Measurements from ENCODE around the gene C1QTNF1.
A peak's percentile ranks its signal among the peaks of the same experiment; 100 is the strongest.
"Not testable (repeated sequence)": the region's sequence is repeated elsewhere in the genome, so short reads cannot be mapped to it uniquely, and the experiment has no call there.

The C1QTNF1 gene

DNA sequence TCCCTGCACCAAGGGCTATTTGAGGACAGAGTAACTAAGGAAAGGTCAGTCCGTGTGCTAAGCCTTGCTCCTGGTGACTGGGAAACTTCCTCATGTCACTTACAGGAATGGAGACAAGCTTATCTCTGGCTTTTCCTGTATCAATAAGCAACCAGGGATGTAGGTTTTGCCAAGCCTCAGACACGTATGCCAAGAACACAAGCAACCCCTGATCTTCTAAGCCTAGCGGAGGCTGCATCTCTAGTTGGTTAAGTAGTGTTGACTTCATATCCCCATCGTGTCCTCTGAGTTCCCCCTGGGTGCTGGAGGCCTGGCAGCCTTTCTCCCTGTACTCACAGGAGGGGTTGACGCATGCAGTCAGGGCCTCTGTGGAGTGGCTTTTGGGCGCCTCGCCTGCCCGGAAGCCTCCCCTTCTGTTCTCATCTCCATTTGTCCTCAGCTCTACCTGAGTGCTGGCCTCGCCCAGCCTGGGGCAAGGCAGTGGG lies 1.4 kb upstream of the C1QTNF1 start:
- no peak for DNase-seq (ENCODE audit: low read depth, low spot score)

DNA sequence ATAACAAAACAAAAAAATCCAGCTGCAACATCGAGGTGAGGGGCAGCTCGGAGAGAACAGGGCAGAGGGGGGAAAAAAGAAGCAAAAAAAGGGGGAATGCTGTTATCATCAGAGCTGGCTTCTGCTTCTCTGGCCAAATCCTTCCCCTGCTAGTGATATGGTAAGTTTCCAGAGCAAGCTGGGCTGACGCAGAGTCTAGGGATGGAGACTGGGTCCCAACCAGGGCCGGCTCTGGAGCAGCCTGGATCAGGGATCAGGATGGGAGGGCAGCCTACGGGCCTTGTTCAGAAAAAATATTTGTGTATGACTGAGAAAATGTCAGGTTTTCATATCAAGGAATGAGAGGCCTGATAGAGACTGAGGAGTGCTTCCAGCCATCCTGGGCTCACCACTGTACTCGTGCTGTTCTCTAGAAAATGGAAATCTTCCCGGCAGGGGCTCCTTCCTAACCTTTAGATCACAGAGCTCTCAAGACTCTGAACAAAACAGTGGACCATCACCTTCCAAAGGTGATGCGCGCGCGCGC lies 726 bp upstream of the C1QTNF1 start:
- DNase-seq (ENCODE audit: low read depth, low spot score) = no peak

DNA sequence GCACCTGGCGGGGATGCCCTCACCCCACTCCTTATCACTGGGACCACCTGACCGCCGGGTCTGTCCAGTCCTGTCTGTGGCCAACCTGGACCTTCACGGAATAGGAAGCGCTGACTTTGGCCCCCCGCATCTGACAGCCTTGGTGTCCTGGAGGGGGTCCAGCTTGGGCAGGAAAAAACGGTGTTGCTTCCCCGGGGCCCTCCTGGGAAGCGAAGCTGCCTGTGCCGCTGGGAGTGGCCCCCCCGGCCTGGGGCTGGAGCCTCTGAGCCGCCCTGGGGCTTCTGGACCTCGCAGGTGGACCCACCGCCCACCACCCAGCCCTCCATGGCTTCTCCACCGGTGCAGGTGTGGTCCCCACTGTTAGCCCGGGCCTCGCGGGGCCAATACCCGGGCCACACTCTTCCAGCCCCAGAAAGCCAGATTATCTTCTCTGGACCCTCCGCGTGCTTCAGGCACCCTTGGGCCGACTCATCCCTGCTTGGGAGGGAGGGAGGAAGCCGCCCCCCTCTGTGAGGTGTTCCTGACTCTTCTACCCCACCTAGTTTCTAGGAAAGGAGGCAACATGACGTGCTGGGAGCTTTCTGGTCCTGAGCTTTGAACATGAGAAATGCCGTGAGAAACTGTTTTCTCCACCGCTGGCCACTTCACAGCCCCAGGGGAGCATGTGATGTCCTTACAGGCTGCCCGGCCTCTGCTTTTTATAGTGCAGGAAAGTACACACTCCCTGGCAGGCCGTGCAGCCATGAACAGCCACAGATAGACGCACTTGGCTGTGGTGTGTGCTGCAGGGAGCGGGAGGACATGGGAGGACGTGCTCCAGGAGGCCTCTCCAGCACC lies 1.1 kb downstream of the C1QTNF1 start:
- no peak for DNase-seq (ENCODE audit: low read depth, low spot score)

DNA sequence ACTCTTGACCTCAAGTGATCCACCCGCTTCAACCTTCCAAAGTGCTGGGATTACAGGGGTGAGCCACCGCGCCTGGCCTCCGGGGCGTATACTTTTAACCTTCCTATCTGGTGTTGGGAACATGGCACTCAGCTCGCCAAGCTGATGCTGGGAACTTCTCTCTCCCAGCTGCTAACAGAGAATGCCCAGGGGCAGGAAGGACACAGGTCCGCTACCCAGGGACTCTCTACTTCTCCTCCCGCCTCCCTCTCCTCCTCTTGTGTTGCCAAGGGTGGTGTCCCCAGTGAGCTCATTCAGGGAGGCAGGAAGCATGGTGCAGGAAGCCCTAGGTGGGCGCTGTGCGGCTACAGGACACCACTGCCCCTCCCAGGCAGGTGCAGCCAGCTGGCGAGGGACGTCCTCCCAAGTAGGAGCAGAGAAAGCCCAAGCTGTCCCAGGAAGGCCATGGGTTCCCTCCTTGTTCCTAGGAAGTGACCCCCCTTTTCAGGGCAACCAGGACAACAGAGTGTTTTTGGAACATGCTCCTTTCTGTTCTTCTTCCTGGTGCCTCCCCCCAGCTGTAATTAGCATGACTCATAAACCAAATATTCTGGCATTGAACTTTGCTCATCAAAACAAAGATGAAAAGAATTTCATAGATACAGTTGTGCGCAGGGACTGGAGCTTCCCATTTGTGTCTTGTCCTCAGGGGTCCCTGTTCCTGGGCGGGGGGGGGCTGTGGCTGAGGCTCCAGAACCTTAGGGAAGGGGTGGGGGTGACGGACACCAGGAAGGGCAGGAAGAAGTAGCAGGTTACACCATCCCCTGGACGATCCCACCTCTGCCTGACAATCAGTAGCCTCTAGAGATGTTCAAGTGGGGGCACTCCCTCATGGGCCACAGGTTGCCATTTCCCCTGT lies 2.7 kb downstream of the C1QTNF1 start:
- DNase-seq (ENCODE audit: low read depth, low spot score) = no peak

DNA sequence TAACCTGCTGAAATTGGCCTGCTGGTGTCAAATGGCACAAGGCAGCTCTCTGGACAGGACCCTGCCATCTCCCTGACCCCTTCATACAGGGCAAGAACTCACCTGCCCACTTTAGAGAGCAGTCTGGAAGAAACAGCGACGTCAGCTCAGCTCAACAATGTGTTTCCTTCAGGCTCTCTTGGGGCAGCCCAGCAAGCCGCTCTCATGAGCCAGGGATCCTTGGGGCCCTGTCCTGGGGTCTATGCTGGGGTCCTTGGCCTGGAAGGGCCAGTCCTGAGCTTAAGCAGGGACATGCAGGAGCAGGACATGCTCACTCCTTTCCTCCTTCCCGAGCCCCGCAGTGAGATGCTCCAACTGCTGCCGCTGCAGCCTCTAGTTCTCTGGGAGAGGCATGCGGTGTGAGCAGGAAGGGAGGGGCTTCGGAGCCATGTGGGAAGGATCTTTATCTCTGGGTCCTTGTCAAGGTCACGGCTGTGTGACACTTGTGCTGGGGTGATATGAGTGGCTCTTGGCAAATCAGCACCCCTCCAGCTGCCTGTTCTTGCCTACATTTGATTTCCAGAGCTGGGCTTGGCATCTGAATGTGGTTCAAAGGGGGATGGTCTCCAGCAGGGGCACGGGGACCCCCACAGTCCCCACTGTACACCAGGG lies 3.4 kb downstream of the C1QTNF1 start:
- DNase-seq (ENCODE audit: low read depth, low spot score) = no peak

DNA sequence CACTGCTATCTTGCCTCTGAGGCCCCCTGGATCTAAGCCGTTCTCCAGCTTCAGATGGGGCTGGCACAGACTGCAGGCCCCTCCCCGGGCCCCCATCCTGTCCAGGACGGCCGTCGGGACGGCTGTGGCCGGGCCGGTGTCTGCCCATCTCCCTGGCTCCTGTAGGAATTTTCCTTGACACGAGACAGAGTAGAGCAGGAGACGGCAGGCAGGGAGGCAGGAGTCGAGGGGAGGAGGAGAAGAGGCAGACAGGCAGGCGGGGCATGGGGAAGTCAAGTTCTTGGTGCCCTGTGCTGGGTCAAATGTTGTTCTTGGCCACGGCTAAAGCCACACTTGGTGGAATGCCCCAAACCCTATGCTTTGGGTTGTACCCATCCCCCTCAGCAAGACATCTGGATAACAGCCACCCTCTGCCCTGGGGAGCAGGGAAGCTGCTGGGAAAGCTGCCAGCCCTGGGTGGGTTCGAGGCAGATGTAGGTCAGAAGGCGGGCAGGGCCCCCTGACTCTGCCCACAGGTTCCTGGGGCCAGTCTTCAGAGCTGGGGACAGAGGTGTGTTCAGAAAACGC lies 4.0 kb downstream of the C1QTNF1 start:
- DNase-seq (ENCODE audit: low read depth, low spot score) = no peak

DNA sequence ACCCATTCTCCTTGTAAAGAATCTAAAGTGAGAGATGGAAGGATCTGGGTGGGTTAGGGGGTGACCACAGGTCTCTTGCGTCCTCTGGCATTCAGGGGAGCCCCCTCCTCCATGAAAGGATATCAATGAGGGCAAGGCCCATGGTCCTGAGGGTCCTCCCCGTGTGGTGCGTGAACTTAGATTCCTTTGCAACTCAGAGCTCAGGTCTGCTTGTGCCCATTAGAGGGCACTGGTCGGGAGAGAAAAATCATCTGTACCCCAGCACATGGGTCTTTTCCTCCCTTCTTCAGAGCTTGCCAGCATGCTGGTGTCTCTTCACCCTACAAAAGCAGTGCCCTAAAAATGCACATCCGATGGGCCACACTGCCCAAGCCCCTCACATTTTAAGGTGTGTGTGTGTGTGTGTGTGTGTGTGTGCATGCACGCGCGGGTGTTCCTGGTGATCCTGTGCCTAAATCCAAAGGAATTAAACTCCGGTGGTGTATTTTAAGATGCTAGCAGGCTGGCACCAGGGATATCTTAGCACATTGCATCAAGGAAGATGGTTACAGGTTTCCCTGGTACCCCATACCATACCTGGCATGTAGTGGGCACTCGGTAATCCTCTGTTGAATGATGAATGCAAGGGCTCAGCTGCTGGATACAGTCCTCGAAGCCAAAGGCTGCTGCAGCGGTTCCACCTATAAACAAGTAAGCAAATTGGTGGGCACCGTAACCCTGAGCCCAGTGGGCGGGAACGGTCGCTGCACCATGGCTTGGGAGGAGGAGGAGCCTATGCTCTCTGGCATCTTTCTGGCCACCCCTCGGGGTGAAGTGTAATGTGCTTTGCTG lies 4.7 kb downstream of the C1QTNF1 start:
- DNase-seq (ENCODE audit: low read depth, low spot score) = no peak

DNA sequence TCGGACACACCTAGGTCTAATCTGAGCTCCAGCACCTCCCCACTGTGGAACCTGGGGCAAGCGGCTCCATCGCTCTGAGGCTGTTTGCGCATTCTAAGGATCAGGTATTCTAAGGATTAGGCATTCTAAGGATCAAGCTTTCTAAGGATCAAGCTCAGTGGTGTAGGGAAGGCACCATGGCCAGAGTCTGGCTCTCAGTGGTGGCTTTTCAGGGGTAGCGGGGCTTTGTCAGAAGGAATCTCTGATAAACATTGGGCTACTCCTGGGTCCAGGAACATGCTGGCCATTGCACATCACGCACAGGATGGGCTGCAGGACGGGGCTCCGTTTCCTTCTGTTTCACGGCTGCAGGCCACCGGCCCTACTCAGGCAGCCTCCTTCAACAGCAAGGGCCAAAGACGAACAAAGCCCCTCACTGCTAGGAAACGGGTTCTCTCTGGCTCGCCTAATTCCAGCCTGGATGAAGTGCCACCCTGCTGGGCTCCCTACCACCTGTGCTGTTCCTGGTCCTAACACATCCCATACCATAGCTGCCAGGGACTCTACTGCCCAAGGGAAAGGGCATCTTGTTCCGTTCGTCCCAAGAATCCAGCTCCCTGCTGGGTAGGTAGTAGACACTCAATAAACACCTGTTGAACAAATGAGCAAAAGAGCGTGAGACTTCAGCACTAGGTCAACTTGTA lies 5.5 kb downstream of the C1QTNF1 start:
- DNase-seq (ENCODE audit: low read depth, low spot score) = no peak

DNA sequence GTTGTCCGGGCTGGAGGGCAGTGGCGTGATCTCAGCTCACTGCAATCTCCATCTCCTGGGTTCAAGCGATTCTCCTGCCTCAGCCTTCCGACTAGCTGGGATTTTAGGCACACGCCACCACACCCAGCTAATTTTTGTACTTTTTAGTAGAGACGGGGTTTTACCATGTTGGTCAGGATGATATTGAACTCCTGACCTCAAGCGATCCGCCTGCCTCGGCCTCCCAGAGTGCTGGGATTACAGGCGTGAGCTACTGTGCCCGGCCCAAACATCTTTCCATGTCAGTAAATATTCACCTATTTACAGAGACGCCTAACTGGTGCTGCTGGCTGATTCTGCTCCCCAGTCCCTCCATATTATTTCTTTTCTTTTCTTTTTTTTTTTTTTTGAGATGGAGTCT lies 6.7 kb downstream of the C1QTNF1 start:
- DNase-seq (ENCODE audit: low read depth, low spot score) = not testable (repeated sequence)

DNA sequence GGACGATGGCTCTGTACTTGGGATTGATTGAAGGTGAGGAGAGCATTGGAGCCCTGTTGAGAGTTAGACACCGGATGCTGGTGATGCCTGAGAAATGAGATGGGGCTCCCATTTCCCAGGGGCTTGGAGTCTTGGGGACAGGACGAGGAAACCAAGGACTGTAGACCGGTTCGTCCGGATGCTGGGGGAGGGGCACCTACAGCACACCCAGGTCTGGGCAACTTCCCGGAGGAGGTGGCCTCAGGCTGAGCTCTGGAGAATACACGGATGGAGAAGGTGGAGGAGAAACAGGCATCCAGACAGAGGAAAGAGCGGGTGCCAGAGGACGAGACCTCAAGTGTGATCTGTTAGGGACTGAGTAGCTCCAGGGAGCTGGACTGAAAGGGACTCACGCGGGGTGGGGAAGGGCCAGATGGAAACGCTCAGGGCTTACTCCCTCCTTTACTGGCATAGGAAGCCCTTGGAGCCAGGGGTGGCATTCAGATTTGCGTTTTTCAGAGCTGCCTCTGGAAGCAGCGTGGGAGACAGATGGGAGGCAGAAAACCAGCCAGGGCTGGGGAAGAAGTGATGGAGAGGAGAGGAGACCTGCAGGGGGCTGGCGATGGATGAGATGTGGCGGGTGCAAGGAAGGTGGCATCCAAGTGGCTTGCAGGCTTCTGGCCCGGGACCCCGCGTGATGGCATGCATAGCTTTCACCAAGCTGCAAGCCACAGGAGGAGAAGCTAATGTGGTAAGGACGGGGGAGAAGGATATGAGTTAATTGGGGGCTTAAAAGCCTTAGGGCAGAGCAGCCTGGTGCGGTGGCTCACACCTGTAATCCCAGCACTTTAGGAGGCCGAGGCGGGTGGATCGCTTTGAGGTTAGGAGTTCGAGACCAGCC lies 8.3 kb downstream of the C1QTNF1 start:
- no peak for DNase-seq (ENCODE audit: low read depth, low spot score)

DNA sequence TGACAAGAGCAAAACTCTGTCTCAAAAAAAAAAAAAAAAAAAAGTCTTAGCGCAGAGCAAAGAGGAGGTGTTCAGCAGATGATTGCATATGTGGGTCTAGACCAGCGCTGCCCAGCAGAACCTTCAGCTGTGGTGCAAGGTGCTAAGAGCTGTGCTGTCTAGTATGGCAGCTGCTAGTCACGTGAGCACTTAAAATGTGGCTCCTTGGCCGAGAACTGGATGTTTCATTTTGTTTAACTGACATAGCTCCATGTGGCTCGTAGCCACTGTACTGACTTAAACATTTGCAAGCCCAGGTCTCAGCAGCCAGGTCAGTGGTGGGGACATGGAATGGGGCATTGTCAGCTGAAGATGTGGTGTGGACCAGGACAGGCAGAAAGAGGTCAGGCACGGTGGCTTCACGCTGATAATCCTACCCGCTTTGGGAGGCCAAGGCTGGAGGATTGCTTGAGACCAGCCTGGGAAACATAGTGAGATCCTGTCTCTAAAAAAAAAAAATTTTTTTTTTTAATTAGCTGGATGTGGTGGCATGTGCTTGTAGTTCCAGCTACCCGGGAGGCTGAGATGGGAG lies 9.2 kb downstream of the C1QTNF1 start:
- DNase-seq (ENCODE audit: low read depth, low spot score) = no peak

DNA sequence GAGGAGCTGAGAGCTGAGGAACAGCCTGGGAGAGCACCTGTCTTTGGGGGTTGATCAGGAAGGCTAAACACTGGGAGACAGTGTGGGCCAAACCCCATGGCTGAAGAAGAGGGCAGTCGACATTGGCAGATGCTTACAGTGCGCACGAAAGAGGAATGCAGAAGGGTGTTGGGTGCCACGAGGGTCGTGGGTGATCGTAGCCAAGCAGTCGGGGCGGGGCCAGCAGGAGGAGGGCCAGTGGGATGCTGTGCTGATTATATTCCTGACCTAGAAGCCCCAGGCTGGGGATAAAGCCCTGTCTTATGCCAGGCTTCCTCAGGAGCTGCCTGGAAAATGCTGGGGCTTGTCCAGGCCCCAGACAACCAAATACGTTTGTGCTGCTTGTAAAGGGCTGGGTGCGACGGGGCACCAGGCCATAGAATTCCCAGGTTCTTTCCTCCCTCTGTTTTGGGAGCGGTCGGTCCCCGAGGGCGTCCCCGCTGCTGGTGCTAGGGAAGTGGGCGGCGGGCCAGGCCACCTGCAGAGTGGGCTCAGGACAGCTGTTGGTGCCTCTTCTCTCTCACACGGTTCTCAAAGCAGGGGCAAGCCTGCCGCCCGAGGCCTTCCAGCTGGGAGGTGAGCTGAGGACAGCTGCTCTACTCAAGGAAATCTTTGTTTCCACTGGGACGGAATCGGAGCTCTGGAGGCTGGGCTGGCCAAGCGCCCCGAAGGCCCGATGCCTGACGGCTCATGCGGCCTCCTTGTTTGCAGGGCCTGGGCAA lies 10.0 kb downstream of the C1QTNF1 start:
- DNase-seq (ENCODE audit: low read depth, low spot score) = peak; percentile 62

DNA sequence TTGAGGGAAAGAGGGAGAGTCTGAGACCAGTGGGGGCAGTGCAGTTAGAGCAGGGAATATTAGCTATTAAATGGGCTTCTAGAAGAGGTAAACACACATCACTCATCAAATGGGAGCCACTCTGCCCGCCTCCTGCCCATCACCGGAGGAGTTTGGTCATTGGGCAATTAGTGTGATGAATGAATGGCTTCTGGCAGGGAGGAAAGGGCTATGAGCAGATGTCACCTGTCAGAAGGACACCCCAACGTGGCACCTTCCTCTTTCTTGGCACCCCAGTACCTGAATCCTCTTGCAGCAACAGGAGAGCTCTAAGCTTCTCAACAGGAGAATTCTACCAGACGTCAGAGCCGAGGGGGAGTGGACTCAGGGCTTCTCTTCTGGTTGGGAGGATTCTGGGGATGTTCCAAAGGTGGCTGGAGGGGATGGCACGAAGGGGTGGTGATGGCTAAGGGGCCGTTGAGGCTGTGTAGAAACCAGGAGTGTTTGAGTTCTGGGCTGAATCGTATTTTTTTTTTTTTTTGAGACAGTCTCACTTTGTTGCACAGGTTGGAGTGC lies 11.0 kb downstream of the C1QTNF1 start:
- no peak for DNase-seq (ENCODE audit: low read depth, low spot score)

DNA sequence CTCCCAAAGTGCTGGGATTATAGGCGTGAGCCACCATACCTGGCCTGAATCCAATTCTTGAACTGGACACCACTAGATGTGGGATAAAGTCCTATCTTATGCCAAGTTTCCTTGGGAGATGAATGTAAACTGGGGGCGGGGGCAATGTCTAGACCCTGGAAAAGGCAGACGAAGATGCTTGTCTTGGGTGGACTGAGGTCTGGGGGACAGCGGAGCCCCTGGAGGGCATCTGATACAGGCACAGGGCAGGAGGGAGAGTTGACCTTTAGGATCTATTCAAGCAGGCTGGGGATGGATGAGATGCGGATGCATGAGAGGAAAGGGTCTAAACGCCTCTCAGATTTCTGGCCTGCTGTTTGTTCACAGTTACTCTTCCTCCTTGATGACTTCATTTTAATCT lies 11.7 kb downstream of the C1QTNF1 start:
- no peak for DNase-seq (ENCODE audit: low read depth, low spot score)

DNA sequence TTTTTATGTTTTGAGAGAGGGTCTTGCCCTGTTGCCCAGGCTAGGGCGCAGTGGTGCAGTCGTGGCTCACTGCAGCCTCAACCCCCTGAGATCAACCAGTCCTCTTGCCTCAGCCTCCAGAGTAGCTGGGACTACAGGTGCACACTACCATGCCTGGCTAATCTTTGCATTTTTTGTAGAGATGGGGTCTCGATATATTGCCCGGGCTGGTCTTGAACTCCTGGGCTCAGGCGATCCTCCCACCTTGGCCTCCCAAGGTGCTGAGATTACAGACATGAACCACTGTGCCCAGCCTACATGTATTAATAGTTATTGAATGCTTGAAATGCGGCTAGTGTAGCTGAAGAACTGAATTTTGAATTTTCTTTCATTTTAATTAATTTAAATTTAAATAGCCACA lies 12.2 kb downstream of the C1QTNF1 start:
- DNase-seq (ENCODE audit: low read depth, low spot score) = no peak

DNA sequence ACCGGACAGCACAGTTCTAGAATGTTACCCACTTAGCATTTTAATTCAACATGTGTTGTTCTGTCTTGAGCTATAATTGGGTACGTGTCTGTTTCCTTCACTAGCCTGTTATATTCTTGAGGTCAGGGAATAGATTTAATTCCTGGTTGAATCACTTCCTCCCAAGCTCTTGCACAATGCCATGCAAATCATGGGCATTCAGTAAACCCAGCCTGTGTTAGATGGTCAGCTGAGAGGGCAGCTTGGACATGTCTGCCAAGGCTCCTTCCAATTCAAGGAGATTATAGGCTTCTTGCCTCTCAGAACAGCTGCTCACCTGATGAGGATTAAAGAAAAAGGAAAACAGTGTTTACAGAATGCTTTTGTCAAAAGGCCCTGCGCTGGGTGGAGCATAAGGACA lies 12.6 kb downstream of the C1QTNF1 start:
- DNase-seq (ENCODE audit: low read depth, low spot score) = no peak

DNA sequence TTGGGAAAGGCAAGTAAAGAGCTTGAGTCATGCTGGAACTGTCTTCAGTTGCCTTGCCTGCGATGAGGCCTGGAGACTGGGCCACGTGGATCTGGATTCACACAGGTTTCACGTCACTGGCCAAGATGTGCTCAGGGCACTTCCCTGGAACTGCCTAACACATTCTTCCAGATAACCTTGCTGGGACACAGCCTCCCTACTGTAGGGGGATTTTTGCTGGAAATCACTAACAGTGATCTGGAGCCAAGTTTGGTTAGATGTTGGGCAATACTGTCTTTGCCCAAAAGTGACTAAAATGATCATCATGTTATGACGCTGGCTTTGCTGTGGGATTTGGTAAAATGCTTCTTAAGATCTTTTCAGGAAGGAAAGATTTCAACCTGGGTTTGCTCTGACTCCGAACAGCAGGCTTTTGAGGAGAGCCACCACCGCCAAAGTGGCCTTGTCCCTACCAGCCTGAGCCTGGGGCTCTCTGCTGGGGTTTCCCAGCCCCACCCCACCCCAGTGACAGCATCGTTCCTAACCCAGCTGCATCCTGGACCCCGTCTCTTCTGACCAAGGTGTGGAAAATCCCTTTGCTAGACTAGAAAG lies 14.7 kb downstream of the C1QTNF1 start:
- DNase-seq (ENCODE audit: low read depth, low spot score) = no peak

Data from smooth muscle cell of the brain vasculature (primary cell).